Keratinocyte (primary cell): ENCODE measurements around the gene OMG.

ENCODE experiments used
- CTCF ChIP-seq, 3 experiments: IDR thresholded peaks in 1 of 3; conservative IDR thresholded peaks in 1 of 3; optimal IDR thresholded peaks in 1 of 3; 2 replicates in 2 of 3; 3 replicates in 1 of 3; pipeline versions ENCODE3 to v1.5.1; 2011; ENCODE audit warnings: low read length in 3 of 3, mild to moderate bottlenecking in 3 of 3, moderate library complexity in 2 of 3, control low read depth in 1 of 3, inconsistent platforms in 1 of 3; ENCODE audit not compliant: insufficient read depth in 2 of 3; ENCODE audit errors: extremely low read depth in 1 of 3
- EZH2 ChIP-seq: IDR thresholded peaks from one replicate; pipeline ENCODE4 v1.6.1; 2012; ENCODE audit warnings: inconsistent platforms, mild to moderate bottlenecking, low read length, moderate library complexity

GRCh38 chr17:31293581-31293980 lies 3.5 kb downstream of the OMG start:
- TF ChIP-seq EZH2, result no peak
- no peak for TF ChIP-seq CTCF (optimal IDR thresholded peaks at IDR 0.05 in 1 of 3, IDR thresholded peaks at IDR 0.05 in 1 of 3, conservative IDR thresholded peaks at IDR 0.05 in 1 of 3; ENCODE audit: extremely low read depth in 1 of 3, insufficient read depth in 2 of 3, low read length in 3 of 3)
